Hepatocyte (in vitro differentiated cells): ENCODE data around the gene CLCN4.

Experiments used
- CTCF ChIP-seq: fragments of 200-600 bp; sonication (generic); IDR thresholded peaks from 2 replicates; pipeline ENCODE4 v1.5.1; 2016; ENCODE audit warnings: antibody characterized with exemption, mild to moderate bottlenecking; ENCODE audit not compliant: poor library complexity
- EZH2 ChIP-seq: fragments of 200-600 bp; sonication (generic); IDR thresholded peaks from 2 replicates; pipeline ENCODE4 v1.6.1; 2016; ENCODE audit warnings: antibody characterized with exemption, mild to moderate bottlenecking, borderline replicate concordance
- EZH2phosphoT487 ChIP-seq: fragments of 200-600 bp; sonication (generic); IDR thresholded peaks from one replicate; pipeline ENCODE4 v1.6.1; 2018; ENCODE audit warnings: antibody characterized with exemption, mild to moderate bottlenecking, low read depth, moderate library complexity; ENCODE audit not compliant: unreplicated experiment, severe bottlenecking

- TF ChIP-seq CTCF, result no peak
- no peak for TF ChIP-seq EZH2
- TF ChIP-seq EZH2phosphoT487, result no peak
These were observed 67.0 kb downstream of the CLCN4 start for GRCh38 chrX:10223781-10224180.
